Mesenchymal stem cell (in vitro differentiated cells and primary cell): ENCODE measurements around the gene PTPN14.
A peak's percentile ranks its signal among the peaks of the same experiment; 100 is the strongest.

Experiments
- DNase-seq: peaks from one replicate; pipeline ENCODE4 v3.0.0-alpha.2; 2013
- H2AFZ ChIP-seq: one replicate; pipeline ENCODE4 v1.6.1; 2013; ENCODE audit warnings: low read depth, mild to moderate bottlenecking, control low read depth, inconsistent platforms, low read length, moderate library complexity
- H2AK5ac ChIP-seq: 2 replicates; pipeline ENCODE4 v1.6.1; 2013; ENCODE audit warnings: low read length, moderate library complexity, mild to moderate bottlenecking, inconsistent platforms; ENCODE audit not compliant: severe bottlenecking
- H2BK120ac ChIP-seq: one replicate; pipeline ENCODE4 v1.6.1; 2013; ENCODE audit warnings: low read depth, mild to moderate bottlenecking, inconsistent platforms, low read length, moderate library complexity
- H2BK12ac ChIP-seq, 2 experiments: one replicate each; pipeline ENCODE4 v1.6.1; 2013; ENCODE audit warnings: inconsistent platforms in 2 of 2, low read length in 2 of 2, mild to moderate bottlenecking in 2 of 2, moderate library complexity in 2 of 2, control low read depth in 1 of 2
- H2BK15ac ChIP-seq: one replicate; pipeline ENCODE4 v1.6.1; 2013; ENCODE audit warnings: mild to moderate bottlenecking, low read depth, inconsistent platforms; ENCODE audit not compliant: poor library complexity, severe bottlenecking
- H2BK5ac ChIP-seq: 2 replicates; pipeline ENCODE4 v1.6.1; 2013; ENCODE audit warnings: low read depth, mild to moderate bottlenecking, low read length, control low read depth, inconsistent platforms; ENCODE audit not compliant: poor library complexity, severe bottlenecking
- H3K14ac ChIP-seq, 2 experiments: one replicate each; pipeline ENCODE4 v1.6.1; 2013; ENCODE audit warnings: inconsistent platforms in 2 of 2, low read length in 2 of 2, control low read depth in 1 of 2, mild to moderate bottlenecking in 1 of 2, moderate library complexity in 1 of 2
- H3K18ac ChIP-seq, 2 experiments: one replicate each; pipeline ENCODE4 v1.6.1; 2013; ENCODE audit warnings: inconsistent platforms in 2 of 2, low read length in 2 of 2, control low read depth in 1 of 2, low read depth in 1 of 2, mild to moderate bottlenecking in 1 of 2
- H3K23ac ChIP-seq, 2 experiments: one replicate each; pipeline ENCODE4 v1.6.1; 2013; ENCODE audit warnings: inconsistent platforms in 2 of 2, low read length in 2 of 2, mild to moderate bottlenecking in 2 of 2, moderate library complexity in 2 of 2, control low read depth in 1 of 2
- H3K27ac ChIP-seq: 2 replicates; pipeline ENCODE4 v1.5.1; 2013; ENCODE audit warnings: mild to moderate bottlenecking, moderate library complexity, low read length, control low read depth, inconsistent platforms; ENCODE audit not compliant: poor library complexity, severe bottlenecking
- H3K27me3 ChIP-seq, 2 experiments: 2 replicates each; pipeline versions ENCODE4 v1.6.1 to v1.7.0; 2013; ENCODE audit warnings: low read length in 2 of 2, mild to moderate bottlenecking in 2 of 2, moderate library complexity in 2 of 2, control low read depth in 1 of 2, inconsistent platforms in 1 of 2; ENCODE audit not compliant: control insufficient read depth in 1 of 2, insufficient read depth in 1 of 2
- H3K36me3 ChIP-seq, 2 experiments: 2 replicates each; pipeline versions ENCODE4 v1.6.1 to v1.7.0; 2013; ENCODE audit warnings: low read length in 2 of 2, control low read depth in 1 of 2, inconsistent platforms in 1 of 2, low read depth in 1 of 2, mild to moderate bottlenecking in 1 of 2; ENCODE audit not compliant: insufficient read depth in 2 of 2, control insufficient read depth in 1 of 2
- H3K4ac ChIP-seq, 2 experiments: one replicate each; pipeline ENCODE4 v1.6.1; 2013; ENCODE audit warnings: inconsistent platforms in 2 of 2, low read length in 2 of 2, mild to moderate bottlenecking in 2 of 2, moderate library complexity in 2 of 2, control low read depth in 1 of 2, low read depth in 1 of 2
- H3K4me1 ChIP-seq: 2 replicates; pipeline ENCODE4 v1.6.1; 2013; ENCODE audit warnings: low read depth, low read length, control low read depth; ENCODE audit not compliant: control insufficient read depth, insufficient read depth
- H3K4me2 ChIP-seq: 2 replicates; pipeline ENCODE4 v1.6.1; 2013; ENCODE audit warnings: low read length, mild to moderate bottlenecking, inconsistent platforms; ENCODE audit not compliant: poor library complexity, severe bottlenecking
- H3K4me3 ChIP-seq, 2 experiments: 2 replicates each; pipeline versions ENCODE4 v1.5.1 to v1.7.0; 2013; ENCODE audit warnings: low read length in 2 of 2, mild to moderate bottlenecking in 2 of 2, control low read depth in 1 of 2, low read depth in 1 of 2; ENCODE audit not compliant: insufficient read depth in 1 of 2
- H3K79me1 ChIP-seq: replicated peaks from 2 replicates; pipeline ENCODE4 v1.6.1; 2013; ENCODE audit warnings: mild to moderate bottlenecking, control low read depth, low read length, inconsistent platforms; ENCODE audit not compliant: poor library complexity, severe bottlenecking
- H3K9ac ChIP-seq: 2 replicates; pipeline ENCODE4 v1.7.0; 2013; ENCODE audit warnings: mild to moderate bottlenecking, low read length, moderate library complexity
- H3K9me3 ChIP-seq: 2 replicates; pipeline ENCODE4 v1.7.0; 2013; ENCODE audit warnings: mild to moderate bottlenecking, low read length; ENCODE audit not compliant: control insufficient read depth
- H4K8ac ChIP-seq: one replicate; pipeline ENCODE4 v1.6.1; 2013; ENCODE audit warnings: inconsistent platforms, mild to moderate bottlenecking, low read length, moderate library complexity
- H4K91ac ChIP-seq: one replicate; pipeline ENCODE4 v1.6.1; 2013; ENCODE audit warnings: mild to moderate bottlenecking, low read length, inconsistent platforms
- WGBS: methylation state at CpG from one replicate; pipeline ENCODE4 v1.1.7; 2013; ENCODE audit warnings: mixed read lengths; 5-methylcytosine and 5-hydroxymethylcytosine counted together

The PTPN14 gene

DNA sequence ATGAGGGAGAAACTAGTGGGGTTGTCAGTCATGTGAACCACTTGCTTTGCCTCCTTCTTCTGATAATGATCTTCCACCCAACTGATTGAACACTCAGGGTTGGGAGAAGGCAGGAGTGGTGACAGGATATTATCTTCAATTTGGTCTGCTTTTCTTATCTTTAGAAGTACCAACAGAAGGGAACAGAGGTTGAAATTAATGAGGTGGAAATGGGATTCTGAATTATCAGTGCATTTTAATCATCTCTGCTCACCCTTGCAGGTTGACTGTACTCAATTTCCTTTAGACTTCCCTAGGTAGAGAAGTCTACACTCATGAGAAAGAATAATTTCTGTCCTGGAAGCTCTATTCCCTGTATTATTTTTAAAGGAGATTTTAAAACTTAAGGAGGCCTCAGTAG is 19.9 kb upstream of the PTPN14 start:
- no peaks in the 10 kb centered on the region for H3K36me3 ChIP-seq
- no peaks in the 10 kb centered on the region for H3K27me3 ChIP-seq
- H4K91ac ChIP-seq = no peak overlapping the region
- H3K4me2 ChIP-seq = no peak overlapping the region
- H3K9me3 ChIP-seq = peaks cover 12% of the 10 kb centered on the region
- H2AK5ac ChIP-seq = no peak overlapping the region
- peak overlapping the region; percentile 37 for H3K9ac ChIP-seq
- H2BK5ac ChIP-seq = no peak overlapping the region
- H4K8ac ChIP-seq = no peak overlapping the region
- no peak overlapping the region for H3K14ac ChIP-seq
- H3K4me3 ChIP-seq = no peak overlapping the region
- H2BK120ac ChIP-seq = no peak overlapping the region
- H3K4me1 ChIP-seq = peaks cover 9% of the 10 kb centered on the region
- no peak overlapping the region for H2BK12ac ChIP-seq
- no peak overlapping the region for H3K4ac ChIP-seq
- peaks cover 8% of the 10 kb centered on the region for H3K79me1 ChIP-seq
- no peak overlapping the region for H3K23ac ChIP-seq
- no peak for DNase-seq
- H2AFZ ChIP-seq = no peak overlapping the region
- H2BK15ac ChIP-seq = no peak overlapping the region
- H3K18ac ChIP-seq = no peak overlapping the region
- no peak overlapping the region for H3K27ac ChIP-seq

DNA sequence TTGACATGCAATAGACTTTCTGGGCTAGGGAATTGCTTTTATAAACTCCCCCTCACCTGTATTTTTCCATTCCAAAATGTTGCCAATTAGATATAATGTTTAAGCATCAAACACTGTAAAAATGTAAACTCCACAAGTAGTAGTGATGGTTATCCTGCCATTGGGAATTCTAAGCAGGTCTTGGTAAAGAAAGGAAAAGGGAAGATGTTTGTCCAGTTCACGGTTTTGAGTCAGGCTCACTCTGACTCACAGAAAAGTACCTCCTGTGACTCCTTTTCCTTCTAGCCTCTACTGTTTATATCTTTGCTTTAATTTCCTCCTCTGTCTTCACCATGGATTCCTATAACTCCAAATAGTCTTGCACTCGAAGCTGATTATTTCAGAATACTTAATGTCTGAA is 19.0 kb upstream of the PTPN14 start:
- no peak overlapping the region for H2BK5ac ChIP-seq
- H3K4me1 ChIP-seq = peaks cover 12% of the 10 kb centered on the region
- H3K4me3 ChIP-seq = peak overlapping the region in 1 of 2 experiments; percentile 2
- H4K91ac ChIP-seq = no peak overlapping the region
- no peak overlapping the region for H2BK15ac ChIP-seq
- H3K36me3 ChIP-seq = no peaks in the 10 kb centered on the region
- H3K4me2 ChIP-seq = no peak overlapping the region
- no peak overlapping the region for H2BK120ac ChIP-seq
- DNase-seq = peak; percentile 77
- H3K27ac ChIP-seq = peak overlapping the region; percentile 62
- H2AK5ac ChIP-seq = no peak overlapping the region
- WGBS = 11% methylated on average over 2 of the region's 2 CpGs
- no peak overlapping the region for H3K23ac ChIP-seq
- peaks cover 8% of the 10 kb centered on the region for H3K79me1 ChIP-seq
- no peaks in the 10 kb centered on the region for H3K27me3 ChIP-seq
- H2AFZ ChIP-seq = no peak overlapping the region
- peak overlapping the region; percentile 39 for H3K9ac ChIP-seq
- H2BK12ac ChIP-seq = no peak overlapping the region
- no peak overlapping the region for H3K4ac ChIP-seq
- H3K9me3 ChIP-seq = peaks cover 5% of the 10 kb centered on the region
- H3K18ac ChIP-seq = no peak overlapping the region
- no peak overlapping the region for H3K14ac ChIP-seq
- no peak overlapping the region for H4K8ac ChIP-seq

DNA sequence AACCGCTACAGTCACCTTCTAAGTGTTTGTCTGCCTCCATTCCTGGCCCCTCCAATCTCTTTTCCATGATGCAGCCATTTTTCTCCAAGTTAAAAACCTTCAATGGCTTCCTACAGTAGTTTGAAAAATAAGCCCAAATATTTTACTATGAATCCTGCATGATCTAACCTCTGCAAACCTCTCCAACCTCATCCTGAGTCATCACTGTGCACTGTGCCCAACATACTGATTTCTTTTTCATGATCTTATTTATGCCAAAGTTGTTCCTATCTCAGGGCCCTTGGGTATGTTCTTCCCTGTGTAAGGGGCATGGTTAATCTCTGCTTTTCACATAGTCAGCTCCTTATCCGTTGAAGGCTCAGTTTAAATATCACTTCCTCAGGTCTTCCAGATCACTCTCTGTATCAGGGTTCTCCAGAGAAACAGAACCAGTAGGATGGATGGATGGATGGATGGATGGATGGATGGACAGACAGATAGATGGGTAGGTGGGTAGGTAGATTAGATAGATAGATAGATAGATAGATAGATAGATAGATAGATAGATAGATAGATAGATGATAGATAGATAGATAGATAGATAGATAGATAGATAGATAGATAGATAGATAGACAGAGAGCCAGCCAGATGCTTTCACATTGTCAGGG is 18.1 kb upstream of the PTPN14 start:
- Histone ChIP-seq H3K9ac (peak overlapping the region; percentile 49), H3K27me3 (no peaks in the 10 kb centered on the region), H3K18ac (peak overlapping the region; percentile 23 to 82), H4K8ac (peak overlapping the region; percentile 81), H3K4ac (no peak overlapping the region), H2BK15ac (no peak overlapping the region), H3K36me3 (no peaks in the 10 kb centered on the region), H3K4me1 (peaks cover 12% of the 10 kb centered on the region), H4K91ac (no peak overlapping the region), H3K23ac (no peak overlapping the region), H3K27ac (peak overlapping the region; percentile 62), H2AK5ac (no peak overlapping the region), H2AFZ (no peak overlapping the region), H2BK12ac (no peak overlapping the region), H3K4me2 (no peak overlapping the region), H2BK120ac (no peak overlapping the region), H3K14ac (no peak overlapping the region), H3K9me3 (no peaks in the 10 kb centered on the region), H3K79me1 (peaks cover 8% of the 10 kb centered on the region), H2BK5ac (no peak overlapping the region), H3K4me3 (peak overlapping the region in 1 of 2 experiments; percentile 28)
- WGBS = 95% methylated on average over 1 of the region's 2 CpGs
- DNase-seq = peak; percentile 36

DNA sequence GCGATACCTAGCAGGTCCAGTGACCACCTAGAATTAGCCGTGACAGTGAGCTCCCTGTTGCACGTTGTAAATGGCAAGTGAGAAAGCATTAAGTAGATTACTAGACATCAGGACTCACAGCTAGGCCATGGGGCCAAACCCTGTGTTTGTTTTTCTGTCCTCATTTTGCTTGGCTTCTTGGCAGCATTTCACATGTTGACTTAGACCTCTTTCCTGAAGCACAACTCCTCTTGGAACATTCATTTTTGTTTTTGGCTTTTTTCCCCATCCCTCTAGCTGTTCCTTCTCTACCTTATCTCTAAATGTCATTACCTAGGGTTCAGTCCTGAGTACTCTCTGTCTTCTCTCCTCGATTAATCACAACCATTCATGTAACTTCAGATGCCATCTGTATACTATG is 16.9 kb upstream of the PTPN14 start:
- Histone ChIP-seq H2AK5ac (peak overlapping the region; percentile 81), H3K4ac (no peak overlapping the region), H2BK120ac (no peak overlapping the region), H3K4me3 (no peak overlapping the region), H4K8ac (peak overlapping the region; percentile 49), H3K14ac (no peak overlapping the region), H3K9ac (peak overlapping the region; percentile 58), H3K27me3 (no peaks in the 10 kb centered on the region), H3K79me1 (peaks cover 8% of the 10 kb centered on the region), H3K27ac (peak overlapping the region; percentile 11), H2BK15ac (no peak overlapping the region), H3K18ac (no peak overlapping the region), H3K36me3 (no peaks in the 10 kb centered on the region), H2AFZ (no peak overlapping the region), H3K23ac (no peak overlapping the region), H4K91ac (no peak overlapping the region), H2BK5ac (no peak overlapping the region), H3K4me1 (peaks cover 12% of the 10 kb centered on the region), H3K9me3 (no peaks in the 10 kb centered on the region), H3K4me2 (no peak overlapping the region), H2BK12ac (peak overlapping the region in 1 of 2 experiments; percentile 39)
- WGBS = 82% methylated on average over 4 of the region's 4 CpGs
- no peak for DNase-seq
